Colon (tissue), 2 donors: ENCODE data around the gene GAS6.

Experiments used
- FAIRE-seq: peaks from 2 replicates; lab custom pipeline; 2012; peaks lifted over from hg19 to GRCh38; lab: Jason Lieb, UNC
- donor health status: control.
- donor health status: control.

GAS6 gene

GRCh38 chr13:113819731-113820715 lies 43.9 kb downstream of the GAS6 start:
- no peak for FAIRE-seq

GRCh38 chr13:113819341-113819730 lies 44.5 kb downstream of the GAS6 start:
- FAIRE-seq, result no peak

- FAIRE-seq, result no peak
Measured at GRCh38 chr13:113818700-113819295, 45.1 kb downstream of the GAS6 start.

GRCh38 chr13:113817860-113818691 lies 45.8 kb downstream of the GAS6 start:
- no peak for FAIRE-seq

GRCh38 chr13:113816946-113817859 lies 46.7 kb downstream of the GAS6 start:
- FAIRE-seq, result no peak

- no peak for FAIRE-seq
Measured at GRCh38 chr13:113816254-113816929, 47.5 kb downstream of the GAS6 start.

GRCh38 chr13:113815151-113816058 lies 48.5 kb downstream of the GAS6 start:
- FAIRE-seq, result no peak

GRCh38 chr13:113814435-113814821 lies 49.4 kb downstream of the GAS6 start:
- FAIRE-seq, result no peak

GRCh38 chr13:113813749-113814434 lies 50.0 kb downstream of the GAS6 start:
- FAIRE-seq, result no peak

GRCh38 chr13:113813070-113813748 lies 50.7 kb downstream of the GAS6 start:
- no peak for FAIRE-seq

GRCh38 chr13:113812178-113813040 lies 51.5 kb downstream of the GAS6 start:
- FAIRE-seq, result no peak

- no peak for FAIRE-seq
Measured at GRCh38 chr13:113811081-113811928, 52.6 kb downstream of the GAS6 start.

GRCh38 chr13:113810640-113811039 lies 53.2 kb downstream of the GAS6 start:
- no peak for FAIRE-seq

- FAIRE-seq, result no peak
Measured at GRCh38 chr13:113809934-113810333, 53.9 kb downstream of the GAS6 start.

- no peak for FAIRE-seq
Measured at GRCh38 chr13:113808058-113808834, 55.6 kb downstream of the GAS6 start.

GRCh38 chr13:113806526-113806925 lies 57.4 kb downstream of the GAS6 start:
- no peak for FAIRE-seq
